AG09319 (cell line): ENCODE data around the gene EEPD1.

Experiments used
- DNase-seq: peaks from one replicate; pipeline ENCODE4 v3.0.0-alpha.2; 2010; ENCODE audit warnings: low read depth; ENCODE audit errors: extremely low read depth
- CTCF ChIP-seq: IDR thresholded peaks from 2 replicates; pipeline ENCODE4 v1.5.1; 2011; ENCODE audit warnings: low read depth, mild to moderate bottlenecking, inconsistent platforms, low read length, moderate library complexity

The EEPD1 gene

GRCh38 chr7:36149694-36150452 lies 3.2 kb upstream of the EEPD1 start:
- no peak for DNase-seq
- no peak for TF ChIP-seq CTCF

- TF ChIP-seq CTCF: no peak
- DNase-seq: no peak
Measured at GRCh38 chr7:36151921-36152755, 916 bp upstream of the EEPD1 start.

- no peak for TF ChIP-seq CTCF
- DNase-seq: no peak
Measured at GRCh38 chr7:36153571-36154097, 580 bp downstream of the EEPD1 start.

- TF ChIP-seq CTCF: no peak
- DNase-seq: no peak
Measured at GRCh38 chr7:36154255-36155212, 1.5 kb downstream of the EEPD1 start.

- no peak for DNase-seq
Measured at GRCh38 chr7:36155811-36156361, 2.8 kb downstream of the EEPD1 start.

More at GRCh38 chr7:36155811-36156361, 2.8 kb downstream of the EEPD1 start:
- no peak for TF ChIP-seq CTCF
